GM21825 (cell line): ENCODE data around the gene NPY5R.
A peak's percentile ranks its signal among the peaks of the same experiment; 100 is the strongest.

ENCODE experiments used
- ATAC-seq: cut with Tn5 transposase; IDR thresholded peaks from one replicate; pipeline ENCODE4 v1.9.1; 2021; ENCODE audit warnings: mild to moderate bottlenecking, moderate library complexity; ENCODE audit not compliant: unreplicated experiment

NPY5R gene

GRCh38 chr4:163343604-163344146, at the start of gene NPY5R:
NPY5R (plus strand) TSS chr4:163343892; CDS start chr4:163350274, 6,382 bp downstream.
- ATAC-seq, result no peak

GRCh38 chr4:163295138-163295537, 48.6 kb upstream of the NPY5R start:
- ATAC-seq, result no peak

GRCh38 chr4:163300445-163300844, 43.2 kb upstream of the NPY5R start:
- no peak for ATAC-seq

- no peak for ATAC-seq
These were observed 40.6 kb upstream of the NPY5R start for GRCh38 chr4:163303069-163303468.

- ATAC-seq, result no peak
These were observed 34.2 kb upstream of the NPY5R start for GRCh38 chr4:163309466-163309865.

GRCh38 chr4:163317110-163317509, 26.6 kb upstream of the NPY5R start:
- ATAC-seq, result no peak

- no peak for ATAC-seq
These were observed 12.6 kb upstream of the NPY5R start for GRCh38 chr4:163330916-163331628.

- ATAC-seq, result no peak
These were observed 11.9 kb upstream of the NPY5R start for GRCh38 chr4:163331629-163332376.

GRCh38 chr4:163332526-163333406, 10.9 kb upstream of the NPY5R start, which contains the start of gene NPY1R:
NPY1R (minus strand) TSS chr4:163332596; CDS start chr4:163326554, 6,042 bp downstream.
- ATAC-seq, result peak; percentile 83

- ATAC-seq, result no peak
These were observed 8.3 kb upstream of the NPY5R start for GRCh38 chr4:163335384-163335783.

- no peak for ATAC-seq
These were observed 744 bp downstream of the NPY5R start for GRCh38 chr4:163344147-163345125.

GRCh38 chr4:163350672-163351071, 7.0 kb downstream of the NPY5R start:
- no peak for ATAC-seq

GRCh38 chr4:163353054-163353453, 9.4 kb downstream of the NPY5R start:
- ATAC-seq, result no peak

GRCh38 chr4:163356104-163356503, 12.4 kb downstream of the NPY5R start:
- ATAC-seq, result no peak

GRCh38 chr4:163367651-163368050, 24.0 kb downstream of the NPY5R start:
- no peak for ATAC-seq

GRCh38 chr4:163372029-163372428, 28.3 kb downstream of the NPY5R start:
- no peak for ATAC-seq

- no peak for ATAC-seq
These were observed 35.0 kb downstream of the NPY5R start for GRCh38 chr4:163378661-163379060.

- ATAC-seq, result no peak
These were observed 37.0 kb downstream of the NPY5R start for GRCh38 chr4:163380703-163381102.

- no peak for ATAC-seq
These were observed 38.6 kb downstream of the NPY5R start for GRCh38 chr4:163382178-163382869.
